ENCODE data around the gene ACOXL. TPM values are rescaled to one million over a fixed set of nuclear protein-coding genes. Genes with fewer than 3 reads are reported as not detected.

Gene ACOXL
- total and polyA plus RNA-seq, 9 of the 15 experiments (the other 6 are each of a cell fraction or from before 2014, with no cell fraction given): 0.31 to 0.56 TPM; not detected in 7

- in situ Hi-C loops (cut with MboI): no loop called here
- TF ChIP-seq ZEB2 (IDR thresholded peaks at IDR 0.05): no peak
- no peak for TF ChIP-seq MXI1 (IDR thresholded peaks at IDR 0.05; ENCODE audit: low read depth, low read length)
- TF ChIP-seq IRF9 (tag; IDR thresholded peaks at IDR 0.05): no peak
- TF ChIP-seq AFF1 (IDR thresholded peaks at IDR 0.05; ENCODE audit: low read depth in 1 of 2, partially characterized antibody in 2 of 2): no peak
- TF ChIP-seq SNIP1 (IDR thresholded peaks at IDR 0.05; ENCODE audit: low read depth): no peak
- no peak for TF ChIP-seq ZKSCAN8 (CRISPR knock-in tag; IDR thresholded peaks at IDR 0.05)
- no peak for TF ChIP-seq NCOA2 (IDR thresholded peaks at IDR 0.05; ENCODE audit: partially characterized antibody in 2 of 2)
- no peak for TF ChIP-seq REST (IDR thresholded peaks at IDR 0.05; ENCODE audit: borderline replicate concordance)
- TF ChIP-seq REST (CRISPR knock-in tag; IDR thresholded peaks at IDR 0.05; ENCODE audit: low read depth): no peak
Observed at GRCh38 chr2:111053825-111054515, 321.6 kb downstream of the ACOXL start.

More at GRCh38 chr2:111053825-111054515, 321.6 kb downstream of the ACOXL start:
- ATAC-seq: no peak
- Histone ChIP-seq H3K9me3 (replicated peaks; ENCODE audit: control insufficient read depth, insufficient read depth, low read depth, low read length) (no peaks in the 10 kb centered on the region), H3K79me2 (ENCODE audit: control insufficient read depth, insufficient read depth, low read length) (no peaks in the 10 kb centered on the region), H3K9me1 (ENCODE audit: control insufficient read depth, insufficient read depth, low read length) (no peaks in the 10 kb centered on the region), H3K4me3 (no peak overlapping the region), H3K4me2 (ENCODE audit: insufficient read depth, low read length) (no peak overlapping the region), H3K27ac (ENCODE audit: extremely low read depth, low read depth, low read length) (no peak overlapping the region), H3K36me3 (ENCODE audit: control insufficient read depth, insufficient read depth, low read length) (no peaks in the 10 kb centered on the region), H3K4me1 (replicated peaks in 1 of 2; ENCODE audit: control insufficient read depth in 2 of 2, insufficient read depth in 2 of 2, low read length in 2 of 2) (no peaks in the 10 kb centered on the region; a peak in 1 of 5 replicates), H3K9ac (ENCODE audit: insufficient read depth in 1 of 2, low read depth in 2 of 2, low read length in 2 of 2) (no peak overlapping the region), H3K27me3 (ENCODE audit: control insufficient read depth in 2 of 2, insufficient read depth in 2 of 2, low read length in 2 of 2) (peaks cover 15 to 44% of the 10 kb centered on the region in 2 experiments; a peak in 4 of 5 replicates), H4K20me1 (replicated peaks; ENCODE audit: control insufficient read depth, insufficient read depth, low read length) (no peaks in the 10 kb centered on the region), H2AFZ (ENCODE audit: low read depth, low read length) (no peak overlapping the region)
- no peak for DNase-seq (ENCODE audit: extremely low read depth in 1 of 4, low spot score in 3 of 4)
- ChIA-PET CTCF (ENCODE audit: low intra/inter-chr PET ratio) (no interaction called here), POLR2A (interaction anchor here (0.7 to 0.8 kb wide), 2 partner anchors 40 to 312 kb away, joined by 3 read pairs; no protein-coding TSS in a partner anchor)
- no TSS peak for BruUV-seq (replicated peaks)
- WGBS (ENCODE audit: insufficient coverage, low coverage, missing lambda C conversion rate): 4% methylated on average over 5 of the region's 5 CpGs
- intact Hi-C loops (cut with micrococcal nuclease): no loop called here
- FAIRE-seq: no peak

All from K562 (cell line).